Activated CD4-positive, alpha-beta T cell treated with anti-CD3 and anti-CD28 coated beads, Interleukin-2, amount 50 U/mL, for 4 hours (primary cell): ENCODE results near the gene OR2L8.

Source experiments
- DNase-seq, 2 experiments: peaks; one replicate each; pipeline ENCODE4 v3.0.0-alpha.2; 2020

OR2L8 gene, protein sequence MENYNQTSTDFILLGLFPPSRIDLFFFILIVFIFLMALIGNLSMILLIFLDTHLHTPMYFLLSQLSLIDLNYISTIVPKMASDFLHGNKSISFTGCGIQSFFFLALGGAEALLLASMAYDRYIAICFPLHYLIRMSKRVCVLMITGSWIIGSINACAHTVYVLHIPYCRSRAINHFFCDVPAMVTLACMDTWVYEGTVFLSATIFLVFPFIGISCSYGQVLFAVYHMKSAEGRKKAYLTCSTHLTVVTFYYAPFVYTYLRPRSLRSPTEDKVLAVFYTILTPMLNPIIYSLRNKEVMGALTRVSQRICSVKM

DNA sequence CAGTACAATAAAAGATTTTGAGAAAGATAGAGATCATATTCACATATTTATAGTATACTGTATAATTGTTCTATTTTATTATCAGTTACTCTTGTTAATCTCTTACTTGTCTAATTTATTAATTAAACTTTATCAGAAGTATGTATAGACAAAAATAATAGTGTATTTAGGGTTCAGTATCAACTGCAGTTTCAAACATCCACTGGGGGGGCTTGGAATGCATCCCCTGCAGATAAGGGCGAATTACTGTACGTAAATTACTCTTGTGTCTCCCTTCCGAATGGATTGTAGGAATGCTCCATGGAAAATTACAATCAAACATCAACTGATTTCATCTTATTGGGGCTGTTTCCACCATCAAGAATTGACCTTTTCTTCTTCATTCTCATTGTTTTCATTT is at the start of gene OR2L8:
OR2L8 (plus strand) TSS at position 301 of the 400 bp plus-strand sequence; CDS start at position 301, 0 bp downstream.
- DNase-seq: no peak

DNA sequence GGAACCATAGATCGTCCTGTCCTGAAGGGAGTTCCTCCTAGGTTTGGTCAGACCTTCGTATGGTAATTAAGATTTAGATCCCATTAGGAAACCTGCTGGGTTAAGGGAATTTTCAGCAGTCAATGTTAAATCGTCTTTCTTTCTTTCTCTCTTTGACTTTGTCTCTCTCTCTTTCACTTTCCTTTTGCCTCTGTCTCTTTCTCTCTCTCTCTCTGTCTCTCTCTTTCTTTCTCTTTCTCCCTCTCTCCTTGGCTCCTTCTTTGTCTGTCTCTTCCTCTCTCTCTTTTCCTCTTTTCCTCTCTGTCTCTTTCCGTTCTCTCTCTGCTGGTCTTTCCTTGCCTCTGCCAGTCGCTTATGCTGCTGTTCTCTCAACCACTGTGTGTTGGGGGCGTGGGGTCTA is 44.5 kb upstream of the OR2L8 start:
- no peak for DNase-seq

DNA sequence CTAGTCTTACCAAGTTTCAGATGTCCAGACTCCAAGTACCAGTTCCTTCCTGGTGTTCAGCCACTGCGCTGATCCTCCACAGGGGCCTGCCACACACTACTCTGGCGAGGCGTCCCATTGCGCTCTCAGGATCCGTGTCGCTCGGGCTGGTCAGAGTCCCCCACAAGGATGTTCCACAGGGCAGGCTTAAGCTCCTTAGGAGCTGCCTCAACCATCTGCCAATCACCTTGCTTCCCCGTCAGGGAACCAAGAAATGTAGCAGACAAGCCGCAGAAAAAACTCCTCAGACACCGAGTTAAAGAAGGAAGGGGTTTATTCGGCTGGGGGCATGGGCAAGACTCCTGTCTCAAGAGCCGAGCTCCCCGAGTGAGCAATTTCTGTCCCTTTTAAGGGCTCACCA is 43.5 kb upstream of the OR2L8 start:
- no peak for DNase-seq

DNA sequence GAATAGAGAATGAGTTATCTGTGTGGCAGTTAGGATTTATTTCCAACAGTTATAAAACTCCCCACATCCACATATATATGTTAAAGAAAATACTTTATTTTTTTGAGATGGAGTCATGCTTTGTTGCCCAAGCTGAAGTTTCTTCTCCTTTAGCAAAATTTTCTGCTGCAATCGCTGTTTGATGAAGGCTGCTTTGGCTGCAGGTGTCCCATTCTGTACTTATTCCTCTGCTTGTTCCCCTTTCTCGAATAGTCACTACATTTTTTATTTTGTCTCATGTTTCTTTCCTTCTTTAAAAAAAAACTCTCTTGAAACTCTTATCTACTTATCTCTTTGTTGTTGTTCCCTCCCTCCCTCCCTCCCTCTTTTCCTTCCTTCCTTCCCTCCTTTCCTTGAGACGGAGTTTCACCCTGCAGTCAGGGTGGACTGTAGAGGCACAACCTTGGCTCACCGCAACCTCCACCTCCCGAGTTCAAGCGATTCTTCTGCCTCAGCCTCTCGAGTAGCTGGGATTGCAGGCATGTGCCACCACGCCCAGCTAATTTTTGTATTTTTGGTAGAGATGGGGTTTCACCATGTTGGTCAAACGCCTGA is 42.7 kb upstream of the OR2L8 start:
- DNase-seq: no peak

DNA sequence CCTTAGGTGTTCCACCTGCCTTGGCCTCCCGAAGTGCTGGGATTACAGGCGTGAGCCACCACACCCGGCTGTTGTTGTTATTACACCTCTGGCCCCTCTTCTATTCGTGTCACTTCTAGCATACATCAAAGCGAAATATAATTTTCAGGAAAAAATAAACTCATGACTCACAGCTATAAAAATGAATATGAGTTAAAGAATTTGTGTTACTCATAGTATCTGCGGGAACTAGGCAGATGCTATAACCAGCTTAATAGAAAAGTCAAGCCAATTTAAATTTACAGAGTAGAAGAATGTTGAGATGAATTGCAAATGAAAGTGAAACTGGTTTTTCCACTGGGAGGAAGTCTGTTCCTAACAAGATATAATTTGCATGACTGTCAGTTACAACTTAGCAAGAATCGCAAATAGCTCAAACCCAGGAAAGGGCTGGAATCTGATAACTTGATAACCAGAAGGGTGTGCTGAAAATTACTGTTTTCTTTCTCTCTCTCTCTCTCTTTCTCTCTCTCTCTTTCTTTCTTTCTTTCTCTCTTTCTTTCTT is 42.1 kb upstream of the OR2L8 start:
- no peak for DNase-seq

DNA sequence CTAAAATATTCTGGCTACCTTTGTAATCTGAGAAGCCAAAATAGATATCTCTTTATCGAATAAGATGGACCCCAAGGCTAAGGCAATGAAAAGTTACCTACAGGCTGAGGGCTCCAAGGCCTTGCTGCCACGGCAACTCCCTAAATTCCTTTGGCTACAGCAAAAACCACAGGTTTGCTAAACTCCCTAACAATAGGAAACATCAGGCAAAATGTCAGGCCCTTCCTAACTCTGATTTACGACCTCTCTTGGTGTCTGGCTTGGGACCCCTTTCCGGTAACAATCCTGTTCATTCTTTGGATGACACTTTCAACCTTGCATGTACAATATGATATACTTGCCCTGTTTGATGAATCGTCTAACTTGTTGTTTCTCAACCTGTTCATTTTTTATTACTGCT is 39.9 kb upstream of the OR2L8 start:
- DNase-seq: no peak

DNA sequence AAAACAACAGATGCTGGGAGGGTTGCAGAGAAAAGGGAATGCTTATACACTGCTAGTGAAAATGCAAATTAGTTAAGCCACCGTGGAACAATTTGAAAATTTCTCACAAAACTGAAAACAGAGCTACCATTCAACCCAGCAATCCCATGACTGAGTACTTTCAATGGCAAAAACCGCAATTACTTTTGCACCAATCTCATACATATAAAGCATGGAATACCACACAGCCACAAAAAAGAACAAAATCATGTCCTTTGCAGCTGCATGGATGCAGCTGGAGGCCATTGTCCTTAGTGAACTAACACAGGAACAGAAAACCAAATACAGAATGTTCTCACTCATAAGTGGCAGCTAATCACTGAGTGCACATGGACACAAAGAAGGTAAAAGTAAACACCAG is 34.9 kb upstream of the OR2L8 start:
- no peak for DNase-seq

DNA sequence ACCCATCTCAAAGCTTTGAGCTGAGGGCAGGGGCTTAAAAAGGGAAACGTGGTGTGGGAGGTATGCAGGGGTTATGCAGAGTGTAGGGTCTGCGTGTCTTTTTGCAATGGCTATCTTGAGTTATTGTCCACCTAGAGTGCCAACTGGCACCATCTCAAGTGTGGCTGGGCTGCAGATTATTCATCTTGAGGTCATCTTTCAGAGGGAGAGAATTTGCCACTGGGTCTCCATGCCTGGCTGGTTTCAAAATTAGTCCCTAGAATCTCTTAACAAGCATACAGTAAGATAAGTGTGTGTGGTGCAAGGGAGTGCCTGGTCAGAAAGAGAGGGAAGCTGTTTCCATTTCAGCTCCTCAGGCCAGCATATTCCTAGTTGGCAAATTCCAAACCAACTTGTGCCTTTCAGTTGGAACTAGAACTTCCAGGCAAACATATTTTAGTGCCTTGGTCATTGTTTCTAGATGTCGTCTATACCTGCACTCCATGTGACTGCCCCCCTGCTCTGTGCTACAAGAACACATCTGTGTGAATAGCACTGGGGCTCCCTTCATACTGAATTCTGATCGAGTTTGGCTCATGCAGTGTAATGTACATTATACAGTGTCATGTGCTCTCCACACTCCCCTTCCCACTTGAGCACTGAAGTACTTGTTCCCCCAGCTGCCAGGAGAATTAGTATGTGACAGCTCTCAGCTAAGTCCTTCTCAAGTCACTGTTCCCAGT is 33.6 kb upstream of the OR2L8 start:
- no peak for DNase-seq

DNA sequence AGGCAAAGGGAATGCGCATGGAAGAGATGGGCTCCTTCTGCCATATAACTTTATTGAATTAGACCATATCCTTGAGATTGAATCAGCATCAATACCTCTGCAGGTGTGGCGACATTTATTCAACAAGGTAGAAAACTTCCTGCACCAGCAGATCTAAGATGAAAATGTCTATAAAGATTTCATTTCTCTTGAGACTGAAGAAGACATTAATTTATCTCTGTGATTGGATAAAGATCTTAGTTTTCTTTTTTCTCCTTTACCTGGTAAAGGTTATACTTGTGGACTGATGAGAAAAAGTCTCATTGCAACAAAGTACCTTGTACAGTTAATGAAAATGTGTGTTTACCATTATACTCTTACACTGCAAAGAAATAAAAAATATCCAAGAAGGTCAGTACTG is 28.7 kb upstream of the OR2L8 start, which contains the start of gene OR2T8:
OR2T8 (plus strand) TSS at position 301 of the 400 bp plus-strand sequence. CDS start 766 bp downstream, outside the sequence.
- no peak for DNase-seq

DNA sequence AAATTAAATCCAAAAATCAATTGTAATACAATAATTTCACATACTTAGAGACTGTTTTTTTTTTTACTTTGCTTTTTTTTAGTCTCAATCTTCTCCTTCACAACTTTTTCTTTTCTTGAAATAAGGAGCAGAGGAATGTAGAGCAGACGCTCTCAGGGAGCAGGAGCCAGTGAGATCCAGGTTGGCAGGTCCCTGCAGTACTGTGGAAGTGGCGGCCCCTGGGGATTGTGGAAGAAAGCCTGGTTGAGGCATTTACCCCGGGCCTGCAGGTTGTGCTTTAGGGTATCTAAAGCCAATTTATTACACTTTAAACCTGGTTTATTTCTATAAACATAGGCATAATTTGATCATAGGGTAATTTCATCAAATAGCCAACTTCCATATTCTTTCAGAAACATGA is 24.7 kb upstream of the OR2L8 start:
- DNase-seq: no peak

DNA sequence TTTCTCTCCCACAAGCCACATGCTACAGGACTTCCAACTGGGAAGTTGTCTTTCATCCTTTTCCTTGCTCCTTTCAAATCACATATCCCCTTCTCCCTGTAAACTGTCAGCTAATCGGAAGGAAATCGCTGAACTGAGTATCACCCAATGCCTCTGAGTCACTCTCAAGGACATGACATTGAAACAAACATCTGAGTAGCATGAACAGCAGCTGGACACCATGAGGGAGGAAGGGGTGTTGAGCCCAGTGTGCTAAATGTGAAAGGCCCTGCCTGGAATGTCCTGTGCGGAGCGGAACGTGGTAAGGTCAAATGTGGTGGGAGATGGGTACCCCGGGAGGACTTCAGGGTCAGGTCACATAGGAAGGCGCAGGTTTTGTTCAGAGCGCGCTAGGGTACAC is 23.8 kb upstream of the OR2L8 start, which contains the start of gene OR2AJ1:
OR2AJ1 (plus strand) TSS at position 22 of the 400 bp plus-strand sequence. CDS start 8,880 bp downstream, outside the sequence.
- no peak for DNase-seq

DNA sequence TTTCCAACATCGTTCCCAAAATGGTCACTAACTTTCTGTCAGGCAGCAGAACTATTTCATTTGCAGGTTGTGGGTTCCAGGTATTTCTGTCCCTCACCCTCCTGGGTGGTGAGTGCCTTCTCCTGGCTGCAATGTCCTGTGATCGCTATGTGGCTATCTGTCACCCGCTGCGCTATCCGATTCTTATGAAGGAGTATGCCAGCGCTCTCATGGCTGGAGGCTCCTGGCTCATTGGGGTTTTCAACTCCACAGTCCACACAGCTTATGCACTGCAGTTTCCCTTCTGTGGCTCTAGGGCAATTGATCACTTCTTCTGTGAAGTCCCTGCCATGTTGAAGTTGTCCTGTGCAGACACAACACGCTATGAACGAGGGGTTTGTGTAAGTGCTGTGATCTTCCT is 14.7 kb upstream of the OR2L8 start:
- no peak for DNase-seq

DNA sequence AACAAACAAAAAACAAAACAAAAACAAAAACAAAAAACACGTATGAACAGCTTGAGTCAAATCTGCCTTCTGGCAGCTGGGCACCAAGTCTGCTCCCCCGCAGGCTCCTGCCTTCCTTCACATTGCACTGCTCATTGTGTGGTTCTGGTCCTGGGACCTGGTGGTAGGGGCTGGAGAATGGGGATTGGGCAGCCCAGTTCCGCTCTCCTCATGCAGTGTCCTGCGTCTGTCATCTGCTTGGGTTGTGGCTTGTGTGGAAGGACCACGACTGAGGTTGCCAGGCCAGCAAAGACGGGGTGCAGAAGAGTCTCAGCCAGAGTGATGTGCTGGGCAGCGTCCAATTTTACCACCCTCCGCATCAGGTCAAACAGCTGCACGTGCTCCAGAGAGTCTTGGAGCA is 12.9 kb upstream of the OR2L8 start:
- no peak for DNase-seq

DNA sequence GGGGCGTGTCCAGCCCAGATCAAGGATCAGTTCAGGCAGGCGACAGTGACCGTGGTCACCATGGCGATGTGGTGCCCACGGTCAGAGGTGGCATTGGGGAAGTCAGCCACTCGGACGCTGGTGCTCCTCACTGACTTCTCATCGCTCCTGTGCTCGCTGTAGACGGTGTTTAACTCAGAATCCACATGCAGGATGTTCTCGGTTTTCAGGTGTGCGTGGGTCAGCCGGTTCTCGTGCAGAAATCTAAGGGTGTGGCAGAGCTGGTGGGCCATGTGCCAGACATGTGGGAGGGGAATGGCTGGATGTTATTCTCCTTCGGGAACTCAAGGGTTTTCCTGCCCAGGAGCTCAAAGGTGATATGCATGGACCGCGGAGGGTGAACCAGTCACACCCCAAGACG is 12.2 kb upstream of the OR2L8 start:
- DNase-seq: no peak

DNA sequence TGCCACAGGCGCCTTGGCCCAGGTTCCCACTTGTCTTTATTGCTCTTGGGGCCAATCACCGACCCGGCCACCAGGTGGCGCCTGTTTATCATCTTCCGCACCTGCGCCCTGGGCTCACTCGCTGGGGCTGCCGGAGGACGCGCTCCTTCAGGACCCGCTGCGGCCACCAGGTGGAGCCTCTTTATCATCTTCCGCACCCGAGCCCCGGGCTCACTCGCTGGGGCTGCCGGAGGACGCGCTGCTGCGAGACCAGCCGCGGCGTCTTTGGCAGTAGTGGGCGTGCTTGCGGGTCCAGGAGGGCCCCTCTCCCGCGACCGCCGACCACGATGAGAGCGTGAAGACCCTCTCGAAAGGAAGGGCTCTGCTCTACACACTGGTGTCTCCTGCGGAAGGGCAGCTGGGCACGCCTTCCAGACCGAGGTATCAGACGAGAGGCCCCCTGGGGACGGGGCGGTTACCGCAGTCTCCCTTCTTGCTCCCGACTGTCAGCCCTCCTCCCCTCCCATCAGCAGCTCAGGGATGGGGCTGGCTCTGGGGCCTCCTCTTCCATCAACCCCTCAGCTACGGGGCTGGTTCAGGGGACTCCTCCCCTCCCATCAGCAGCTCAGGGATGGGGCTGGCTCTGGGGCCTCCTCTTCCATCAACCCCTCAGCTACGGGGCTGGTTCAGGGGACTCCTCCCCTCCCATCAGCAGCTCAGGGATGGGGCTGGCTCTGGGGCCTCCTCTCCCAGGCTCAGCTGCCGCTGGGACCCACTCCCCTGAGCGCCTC is 11.5 kb upstream of the OR2L8 start:
- peak; percentile 48 to 50 for DNase-seq

DNA sequence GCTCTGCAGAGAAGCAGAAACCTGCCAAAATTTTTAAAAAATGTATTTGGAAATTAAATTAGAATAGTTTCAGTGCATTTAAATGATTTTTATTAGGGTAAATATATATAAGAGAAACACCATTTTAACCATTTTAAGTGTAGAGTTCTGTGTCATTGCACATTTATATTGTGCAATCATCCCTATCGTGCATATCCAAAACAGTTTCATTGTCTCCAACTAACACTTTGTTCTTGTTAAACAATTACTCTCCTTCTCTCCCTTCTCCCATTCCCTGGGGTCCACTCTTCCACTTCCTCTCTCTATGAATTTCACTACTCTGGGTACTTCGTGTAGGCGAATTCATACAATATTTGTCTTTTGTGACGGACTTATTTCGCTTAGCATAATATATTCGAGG is 6.0 kb upstream of the OR2L8 start:
- DNase-seq: no peak

DNA sequence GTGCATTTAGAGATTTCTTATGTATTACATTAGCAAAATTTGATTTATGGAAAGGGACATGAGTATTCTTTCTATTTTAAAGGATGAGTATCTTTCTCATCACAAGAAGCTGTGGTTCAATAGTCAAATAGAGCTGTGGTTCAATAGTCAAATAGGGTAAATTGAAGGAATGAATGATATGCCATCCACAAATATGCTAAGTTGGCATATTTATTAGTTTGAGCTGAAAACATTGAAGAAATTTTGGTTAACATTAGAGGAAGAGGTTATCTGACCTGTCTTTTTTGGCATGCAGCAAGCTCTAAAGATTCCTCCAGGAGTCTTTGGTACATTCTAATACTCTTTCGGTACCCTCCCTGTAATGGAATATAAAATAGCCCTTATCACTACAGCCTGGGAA is 4.8 kb downstream of the OR2L8 start:
- DNase-seq: no peak

DNA sequence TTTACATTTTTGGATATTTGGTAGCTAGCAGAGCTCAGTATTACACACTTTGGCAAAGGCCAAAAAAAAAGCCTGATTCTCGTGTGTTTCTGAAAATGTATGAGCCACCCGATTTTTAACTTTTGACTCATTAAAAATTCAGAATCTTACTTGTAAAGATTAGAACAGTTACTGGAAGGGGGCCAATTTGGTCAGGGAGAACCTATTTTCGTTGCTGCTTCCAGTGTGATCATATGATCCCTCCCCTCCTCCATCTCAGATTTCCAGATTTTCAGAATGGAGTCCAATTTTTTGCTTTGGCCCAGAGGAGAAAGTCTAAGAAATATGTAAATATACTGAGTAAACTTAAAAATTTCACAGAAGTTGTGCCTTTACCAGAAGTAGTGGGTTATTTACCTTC is 13.1 kb downstream of the OR2L8 start:
- DNase-seq: no peak

DNA sequence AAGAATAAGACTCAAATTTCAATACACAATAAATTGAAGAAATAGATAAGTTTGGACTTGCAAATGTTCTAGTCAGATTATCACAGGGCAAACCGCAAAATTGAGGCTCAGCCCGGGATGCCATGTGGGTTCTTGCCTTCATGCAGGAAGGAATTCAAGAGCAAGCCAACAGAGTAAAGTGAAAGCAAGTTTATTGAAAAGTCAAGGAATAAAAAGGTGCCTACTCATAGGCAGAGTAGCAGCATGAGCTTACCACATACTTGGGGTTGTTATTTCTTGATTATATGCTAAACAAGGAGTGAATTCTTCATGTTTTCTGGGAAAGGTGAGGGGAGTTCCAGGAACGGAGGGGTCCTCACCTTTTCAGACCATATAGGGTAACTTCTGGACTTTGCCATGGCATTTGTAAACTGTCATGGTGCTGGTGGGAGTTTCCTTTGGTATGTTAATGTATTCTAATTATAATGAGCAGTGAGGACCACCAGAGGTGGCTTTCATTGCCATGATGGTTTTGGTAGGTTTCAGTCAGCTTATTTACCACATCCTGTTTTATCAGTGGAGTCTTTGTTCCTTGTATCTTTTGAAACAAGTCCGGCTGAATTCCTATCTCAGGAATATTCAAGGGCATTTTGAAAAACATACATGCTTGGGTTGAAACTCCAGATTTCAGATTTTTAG is 14.4 kb downstream of the OR2L8 start:
- DNase-seq: no peak

DNA sequence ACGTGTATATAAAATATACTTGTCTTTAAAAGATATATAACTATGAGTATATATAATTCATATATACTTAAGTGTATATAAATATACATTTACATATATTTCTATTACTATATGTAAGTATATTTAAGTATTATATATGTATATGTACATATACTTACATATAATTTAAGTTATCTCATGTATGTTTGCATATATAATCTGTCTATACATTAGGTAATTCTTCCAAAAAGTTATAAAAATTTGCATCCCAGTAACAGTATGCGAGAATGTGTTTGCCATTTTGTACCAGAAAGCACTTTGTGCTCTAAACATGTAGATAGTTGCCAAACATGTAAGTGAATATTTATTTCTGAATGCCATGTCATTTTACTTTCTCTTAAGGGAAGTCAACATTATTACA is 16.3 kb downstream of the OR2L8 start, which contains the start of gene OR2AK2:
OR2AK2 (plus strand) TSS at position 301 of the 400 bp plus-strand sequence. CDS start 144 bp downstream, outside the sequence.
- DNase-seq: no peak

DNA sequence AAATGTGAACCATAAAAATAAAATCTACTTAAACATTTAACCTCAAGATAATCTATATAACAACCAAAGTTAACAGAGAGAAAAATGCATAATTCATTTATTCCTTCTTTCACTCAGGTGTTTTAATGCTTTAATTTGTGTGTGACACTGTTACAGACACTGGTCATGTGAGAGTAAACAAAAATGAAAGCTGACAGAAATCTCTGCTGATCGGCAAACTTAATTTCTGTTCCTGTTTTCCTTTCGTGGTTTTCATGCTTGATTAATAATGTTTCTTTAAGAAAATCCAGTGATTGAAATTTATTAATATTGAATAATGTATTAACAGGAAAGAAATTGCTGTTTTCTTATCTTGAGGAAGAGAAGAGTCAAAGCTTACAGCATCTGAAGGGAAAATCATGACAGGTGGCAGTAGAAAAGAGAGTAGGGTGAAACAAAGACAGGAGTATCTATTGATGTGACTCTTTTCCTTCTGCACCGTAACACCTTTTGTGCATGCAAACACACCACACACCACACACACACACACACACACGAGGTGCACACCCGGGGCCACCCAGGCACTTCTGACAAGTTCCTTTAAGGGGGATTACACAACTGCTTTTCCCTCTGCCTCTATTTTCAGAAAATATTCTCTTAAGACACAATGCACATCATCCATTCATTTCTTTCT is 18.0 kb downstream of the OR2L8 start:
- DNase-seq: no peak

DNA sequence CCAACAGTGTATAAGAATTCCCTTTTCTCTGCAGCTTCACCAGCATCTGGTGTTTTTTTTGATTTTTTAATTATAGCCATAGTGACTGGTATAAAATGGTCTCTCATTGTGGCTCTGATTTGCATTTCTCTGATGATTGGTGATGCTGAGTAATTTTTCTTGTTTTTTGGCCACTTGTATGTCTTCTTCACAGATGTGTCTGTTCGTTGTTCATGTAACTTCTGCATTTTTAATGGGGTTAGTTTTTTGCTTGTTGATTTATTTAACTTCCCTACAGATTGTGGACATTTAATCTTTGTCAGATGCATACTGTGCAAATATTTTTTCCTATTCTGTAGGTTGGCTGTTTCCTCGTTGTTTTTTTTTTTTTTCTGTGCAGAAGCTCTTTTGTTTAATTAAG is 44.3 kb downstream of the OR2L8 start:
- DNase-seq: no peak
